Spleen (tissue), 11 donors: Measurements from ENCODE around the gene CD19. TPM values are rescaled to one million over a fixed set of nuclear protein-coding genes. Genes with fewer than 3 reads are reported as not detected.
A peak's percentile ranks its signal among the peaks of the same experiment; 100 is the strongest.
"Not testable (repeated sequence)": the region's sequence is repeated elsewhere in the genome, so short reads cannot be mapped to it uniquely, and the experiment has no call there.

Experiments
- DNase-seq: peaks from one replicate; pipeline ENCODE4 v3.0.0-alpha.2; 2020
- H3K27ac ChIP-seq, 8 donors: fragments of 200-600 bp; sonication (generic) in 7 of 8; 1 replicate in 4 of 8; 2 replicates in 4 of 8; pipeline versions ENCODE4 v1.5.0 to v1.8.0; 2016 to 2021; ENCODE audit warnings: inconsistent platforms in 4 of 8, mild to moderate bottlenecking in 4 of 8, moderate library complexity in 1 of 8
- H3K27me3 ChIP-seq, 7 donors: fragments of 200-600 bp; sonication (generic) in 6 of 7; replicated peaks in 1 of 7; 1 replicate in 4 of 7; 2 replicates in 3 of 7; pipeline versions ENCODE4 v1.5.0 to v1.8.0; 2016 to 2021; ENCODE audit warnings: inconsistent platforms in 3 of 7, mild to moderate bottlenecking in 1 of 7
- H3K36me3 ChIP-seq, 6 donors: fragments of 200-600 bp; sonication (generic) in 5 of 6; 1 replicate in 4 of 6; 2 replicates in 2 of 6; pipeline versions ENCODE4 v1.5.0 to v1.8.0; 2016 to 2021; ENCODE audit warnings: inconsistent platforms in 2 of 6
- H3K4me1 ChIP-seq, 6 donors: fragments of 200-600 bp; sonication (generic) in 5 of 6; 1 replicate in 3 of 6; 2 replicates in 3 of 6; pipeline versions ENCODE4 v1.5.0 to v1.8.0; 2016 to 2021; ENCODE audit warnings: inconsistent platforms in 3 of 6
- H3K4me3 ChIP-seq, 8 donors: fragments of 200-600 bp; sonication (generic) in 7 of 8; 1 replicate in 4 of 8; 2 replicates in 4 of 8; pipeline versions ENCODE4 v1.5.0 to v1.8.0; 2016 to 2021; ENCODE audit warnings: inconsistent platforms in 4 of 8, mild to moderate bottlenecking in 4 of 8, moderate library complexity in 2 of 8
- H3K9me3 ChIP-seq, 8 donors: fragments of 200-600 bp; sonication (generic) in 7 of 8; 1 replicate in 4 of 8; 2 replicates in 4 of 8; pipeline versions ENCODE4 v1.5.0 to v1.8.0; 2016 to 2021; ENCODE audit warnings: inconsistent platforms in 4 of 8
- CTCF ChIP-seq, 11 experiments: fragments of 200-600 bp in 7 of 11; fragments of 450-650 bp in 4 of 11; sonication (generic) in 4 of 11; IDR thresholded peaks in 8 of 11; conservative IDR thresholded peaks in 3 of 11; 1 replicate in 7 of 11; 2 replicates in 4 of 11; pipeline versions ENCODE4 v1.4.0 to v1.8.0; 2016 to 2021; ENCODE audit warnings: antibody characterized with exemption in 11 of 11, inconsistent platforms in 4 of 11, mild to moderate bottlenecking in 1 of 11
- POLR2A ChIP-seq, 3 donors: fragments of 450-650 bp; IDR thresholded peaks; one replicate each; pipeline ENCODE4 v1.5.1; 2017; ENCODE audit warnings: antibody characterized with exemption in 3 of 3, mild to moderate bottlenecking in 1 of 3
- POLR2AphosphoS5 ChIP-seq, 3 donors: sonication (generic); formaldehyde crosslinking; IDR thresholded peaks; one replicate each; pipeline ENCODE4 v1.5.1; 2017; ENCODE audit warnings: antibody characterized with exemption in 3 of 3
- WGBS, 5 donors: extraction: QIAGEN DNeasy Blood & Tissue Kit in 3 of 5; methylation state at CpG; one replicate each; pipeline versions ENCODE4 v1.1.5 to v1.1.7; 2013 to 2018; 5-methylcytosine and 5-hydroxymethylcytosine counted together
- intact Hi-C: fragments of 100-400 bp; cut with DNase I; formaldehyde crosslinking; loops from one replicate; pipeline ENCODE4 v1.15.0; 2023; ENCODE audit warnings: low total_unique reads
- polyA plus RNA-seq, 3 donors: library from polyadenylated mRNA; stranded (reverse); fragments of 200-250 nt; gene quantifications; one replicate each; pipeline ENCODE4 v1.2.1, GENCODE V29; 2013
- total RNA-seq, 7 donors: library from RNA; depleted of rRNA in 3 of 7; stranded (reverse); fragments of >200 nt in 3 of 7; fragmentation: NEBNext Ultra II Directional in 4 of 7; extraction: Animal tissue kit (Norgen Biotek cat#: 25700) in 4 of 7; gene quantifications; one replicate each; pipeline versions ENCODE4 v1.1.0 to v1.2.1, GENCODE V29; 2016 to 2021
- donor health status: healthy with polysubstance abuse.
- donor health status: DM: no; HTN: no; CAD: no; lungs with moderate emphysema.
- donor health status: DM: no; HTN: no; CAD: no.
- donor health status: Bipolar disorder and iron deficiency.
- donor health status: healthy.
- donor health status: DM: no; HTN: no; CAD: no.
- donor health status: DM: yes; HTN: yes; CAD: no.

The CD19 gene
- total and polyA plus RNA-seq, 10 donors, result 77.0 to 312 (median 109) TPM

DNA sequence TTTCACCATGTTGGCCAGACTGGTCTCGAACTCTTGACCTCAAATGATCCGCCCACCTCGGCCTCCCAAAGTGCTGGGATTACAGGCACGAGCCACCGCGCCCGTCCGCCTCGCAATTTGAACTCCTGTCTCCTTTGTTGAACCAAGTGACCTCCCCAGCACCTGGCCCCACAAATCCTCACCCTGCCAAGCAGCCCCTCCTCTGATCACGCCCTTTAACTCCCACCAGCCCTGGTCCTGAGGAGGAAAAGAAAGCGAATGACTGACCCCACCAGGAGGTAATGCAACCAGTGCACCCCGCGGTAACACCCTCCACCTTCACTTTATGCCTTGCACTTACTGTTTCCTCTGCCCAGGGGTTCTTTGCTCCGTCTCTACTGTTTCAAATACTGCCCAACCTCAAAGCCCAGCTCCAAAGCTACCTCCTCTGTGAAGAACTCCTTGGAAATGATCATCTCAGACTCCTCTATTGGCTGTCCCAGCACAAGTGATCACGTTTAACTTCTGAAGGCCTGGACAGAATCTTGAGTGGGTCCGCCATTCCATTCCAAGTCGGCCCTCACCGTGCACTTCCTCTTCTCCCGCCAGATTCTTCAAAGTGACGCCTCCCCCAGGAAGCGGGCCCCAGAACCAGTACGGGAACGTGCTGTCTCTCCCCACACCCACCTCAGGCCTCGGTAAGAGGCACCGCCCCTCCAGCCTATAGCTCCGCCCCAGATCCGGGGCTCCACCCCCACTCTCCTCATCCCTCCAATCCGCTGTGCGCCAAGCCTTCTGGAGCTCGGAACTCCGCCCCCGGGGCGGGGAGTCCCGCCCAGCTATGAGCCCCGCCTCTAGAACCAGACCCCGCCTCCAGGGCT is 4.4 kb downstream of the CD19 start:
- H3K9me3 ChIP-seq, result no peaks in the 10 kb centered on the region
- peak in 2 of 3 donors; percentile 52 to 70 for TF ChIP-seq POLR2AphosphoS5 (IDR thresholded peaks at IDR 0.05)
- TF ChIP-seq POLR2A (IDR thresholded peaks at IDR 0.05), result no peak
- intact Hi-C loops, result no loop called here
- peak overlapping the region in 6 of 8 donors; percentile 19 to 57 (median 28) for H3K4me3 ChIP-seq
- peaks cover 6 to 55% (median 25%) of the 10 kb centered on the region in 6 donors for H3K4me1 ChIP-seq
- DNase-seq, result peak; percentile 94
- H3K27ac ChIP-seq, result peak overlapping the region in 5 of 8 donors; percentile 34 to 70 (median 45)
- 30 to 39% (median 35%) methylated on average over 35 to 36 of the region's 36 CpGs for WGBS, 5 donors
- peaks cover 0 to 53% (median 0%) of the 10 kb centered on the region in 6 donors for H3K36me3 ChIP-seq
- H3K27me3 ChIP-seq, result no peaks in the 10 kb centered on the region

- Histone ChIP-seq H3K27ac (peak overlapping the region in 4 of 8 donors; percentile 34 to 70 (median 48)), H3K4me1 (peaks cover 5 to 49% (median 22%) of the 10 kb centered on the region in 6 donors), H3K36me3 (peaks cover 0 to 53% (median 0%) of the 10 kb centered on the region in 6 donors), H3K27me3 (no peaks in the 10 kb centered on the region), H3K9me3 (no peaks in the 10 kb centered on the region), H3K4me3 (peak overlapping the region in 4 of 8 donors; percentile 24 to 57 (median 32))
- intact Hi-C loops, result no loop called here
- WGBS, 5 donors, result 72 to 83% (median 78%) methylated on average over 23 to 26 of the region's 26 CpGs
- peak; percentile 79 for DNase-seq
- no peak for TF ChIP-seq POLR2A (IDR thresholded peaks at IDR 0.05)
- TF ChIP-seq POLR2AphosphoS5 (IDR thresholded peaks at IDR 0.05), result peak in 2 of 3 donors; percentile 18 to 62
These were observed 5.0 kb downstream of the CD19 start for GRCh38 chr16:28936784-28937155.

- Histone ChIP-seq H3K27me3 (no peaks in the 10 kb centered on the region), H3K4me1 (peaks cover 5 to 48% (median 22%) of the 10 kb centered on the region in 6 donors), H3K9me3 (no peaks in the 10 kb centered on the region), H3K27ac (peak overlapping the region in 1 of 8 donors; percentile 70), H3K4me3 (no peak overlapping the region), H3K36me3 (peaks cover 0 to 53% (median 0%) of the 10 kb centered on the region in 6 donors)
- intact Hi-C loops, result no loop called here
- DNase-seq, result no peak
- 80 to 89% (median 84%) methylated on average over 8 to 14 of the region's 14 CpGs for WGBS, 5 donors
- TF ChIP-seq CTCF (IDR thresholded peaks at IDR 0.05 in 8 of 11, conservative IDR thresholded peaks at IDR 0.05 in 3 of 11) (no peak), POLR2A (IDR thresholded peaks at IDR 0.05) (no peak), POLR2AphosphoS5 (IDR thresholded peaks at IDR 0.05) (no peak)
These were observed 5.6 kb downstream of the CD19 start for GRCh38 chr16:28937222-28937876.

- H3K27me3 ChIP-seq, result no peaks in the 10 kb centered on the region
- H3K4me3 ChIP-seq, result no peak overlapping the region
- TF ChIP-seq POLR2A (IDR thresholded peaks at IDR 0.05), result no peak
- no peak for TF ChIP-seq CTCF (IDR thresholded peaks at IDR 0.05 in 8 of 11, conservative IDR thresholded peaks at IDR 0.05 in 3 of 11)
- TF ChIP-seq POLR2AphosphoS5 (IDR thresholded peaks at IDR 0.05), result peak in 1 of 3 donors; percentile 56
- intact Hi-C loops, result no loop called here
- H3K9me3 ChIP-seq, result no peaks in the 10 kb centered on the region
- peaks cover 0 to 53% (median 0%) of the 10 kb centered on the region in 6 donors for H3K36me3 ChIP-seq
- no peak overlapping the region for H3K27ac ChIP-seq
- no peak for DNase-seq
- H3K4me1 ChIP-seq, result peaks cover 5 to 40% (median 22%) of the 10 kb centered on the region in 6 donors
- 87 to 94% (median 91%) methylated on average over 7 of the region's 7 CpGs for WGBS, 5 donors
These were observed 7.0 kb downstream of the CD19 start for GRCh38 chr16:28938721-28939120.

GRCh38 chr16:28939825-28940224 is 8.1 kb downstream of the CD19 start:
- H3K4me3 ChIP-seq, intact Hi-C loops, H3K27me3 ChIP-seq, DNase-seq, H3K9me3 ChIP-seq, H3K27ac ChIP-seq: not testable (repeated sequence)
- 89 to 93% (median 92%) methylated on average over 7 of the region's 7 CpGs for WGBS, 5 donors
- H3K36me3 ChIP-seq, result peaks cover 0 to 44% (median 0%) of the 10 kb centered on the region in 6 donors
- peaks cover 5 to 35% (median 21%) of the 10 kb centered on the region in 6 donors for H3K4me1 ChIP-seq
